Measurements from ENCODE around the gene OR52W1.

Gene OR52W1, protein sequence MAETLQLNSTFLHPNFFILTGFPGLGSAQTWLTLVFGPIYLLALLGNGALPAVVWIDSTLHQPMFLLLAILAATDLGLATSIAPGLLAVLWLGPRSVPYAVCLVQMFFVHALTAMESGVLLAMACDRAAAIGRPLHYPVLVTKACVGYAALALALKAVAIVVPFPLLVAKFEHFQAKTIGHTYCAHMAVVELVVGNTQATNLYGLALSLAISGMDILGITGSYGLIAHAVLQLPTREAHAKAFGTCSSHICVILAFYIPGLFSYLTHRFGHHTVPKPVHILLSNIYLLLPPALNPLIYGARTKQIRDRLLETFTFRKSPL

DNA sequence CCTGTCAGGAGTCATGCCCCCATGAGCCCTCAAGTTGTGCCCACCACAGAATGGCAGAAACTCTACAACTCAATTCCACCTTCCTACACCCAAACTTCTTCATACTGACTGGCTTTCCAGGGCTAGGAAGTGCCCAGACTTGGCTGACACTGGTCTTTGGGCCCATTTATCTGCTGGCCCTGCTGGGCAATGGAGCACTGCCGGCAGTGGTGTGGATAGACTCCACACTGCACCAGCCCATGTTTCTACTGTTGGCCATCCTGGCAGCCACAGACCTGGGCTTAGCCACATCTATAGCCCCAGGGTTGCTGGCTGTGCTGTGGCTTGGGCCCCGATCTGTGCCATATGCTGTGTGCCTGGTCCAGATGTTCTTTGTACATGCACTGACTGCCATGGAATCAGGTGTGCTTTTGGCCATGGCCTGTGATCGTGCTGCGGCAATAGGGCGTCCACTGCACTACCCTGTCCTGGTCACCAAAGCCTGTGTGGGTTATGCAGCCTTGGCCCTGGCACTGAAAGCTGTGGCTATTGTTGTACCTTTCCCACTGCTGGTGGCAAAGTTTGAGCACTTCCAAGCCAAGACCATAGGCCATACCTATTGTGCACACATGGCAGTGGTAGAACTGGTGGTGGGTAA is at the start of gene OR52W1:
Gene OR52W1, plus strand, starts transcription at position 51 of the 637 bp plus-strand sequence. Its CDS starts 0 bp downstream, at position 51.
- DNase-seq, result no peak

DNA sequence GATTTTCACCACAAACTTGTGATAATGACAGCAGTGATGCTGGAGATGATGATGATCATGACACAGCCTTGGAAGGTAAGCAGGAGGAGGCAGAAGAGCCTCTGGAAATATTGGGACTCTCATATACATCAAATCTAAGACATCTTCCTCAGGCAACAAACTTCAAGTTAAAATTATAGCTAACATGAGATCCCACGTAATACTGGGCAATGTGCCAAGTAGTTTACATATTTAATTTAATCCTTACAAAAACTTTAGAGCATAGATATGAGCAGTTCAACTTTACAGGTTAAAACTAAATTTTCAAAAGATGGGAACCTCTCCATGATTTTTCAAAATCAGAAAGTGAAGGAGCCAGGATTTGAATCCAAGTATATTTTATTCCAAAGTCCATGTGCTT is 47.9 kb upstream of the OR52W1 start:
- no peak for DNase-seq

DNA sequence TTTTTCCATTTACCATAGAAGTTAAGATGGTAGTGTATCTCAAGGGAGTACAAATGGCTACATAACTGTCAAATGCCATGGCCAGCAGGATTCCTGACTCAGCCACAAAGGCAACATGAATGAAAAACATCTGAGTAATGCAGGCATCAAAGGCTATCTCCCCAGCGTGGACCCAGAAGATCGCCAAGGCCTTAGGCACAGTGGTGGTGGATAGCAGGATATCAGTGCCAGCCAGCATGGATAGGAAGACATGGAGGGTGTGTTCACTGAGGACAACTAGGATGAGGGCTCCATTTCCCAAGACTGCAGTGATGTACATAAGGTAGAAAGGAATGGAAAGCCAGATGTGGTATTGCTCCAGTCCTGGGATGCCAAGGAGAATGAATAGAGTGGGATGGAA is 46.9 kb upstream of the OR52W1 start:
- no peak for DNase-seq

DNA sequence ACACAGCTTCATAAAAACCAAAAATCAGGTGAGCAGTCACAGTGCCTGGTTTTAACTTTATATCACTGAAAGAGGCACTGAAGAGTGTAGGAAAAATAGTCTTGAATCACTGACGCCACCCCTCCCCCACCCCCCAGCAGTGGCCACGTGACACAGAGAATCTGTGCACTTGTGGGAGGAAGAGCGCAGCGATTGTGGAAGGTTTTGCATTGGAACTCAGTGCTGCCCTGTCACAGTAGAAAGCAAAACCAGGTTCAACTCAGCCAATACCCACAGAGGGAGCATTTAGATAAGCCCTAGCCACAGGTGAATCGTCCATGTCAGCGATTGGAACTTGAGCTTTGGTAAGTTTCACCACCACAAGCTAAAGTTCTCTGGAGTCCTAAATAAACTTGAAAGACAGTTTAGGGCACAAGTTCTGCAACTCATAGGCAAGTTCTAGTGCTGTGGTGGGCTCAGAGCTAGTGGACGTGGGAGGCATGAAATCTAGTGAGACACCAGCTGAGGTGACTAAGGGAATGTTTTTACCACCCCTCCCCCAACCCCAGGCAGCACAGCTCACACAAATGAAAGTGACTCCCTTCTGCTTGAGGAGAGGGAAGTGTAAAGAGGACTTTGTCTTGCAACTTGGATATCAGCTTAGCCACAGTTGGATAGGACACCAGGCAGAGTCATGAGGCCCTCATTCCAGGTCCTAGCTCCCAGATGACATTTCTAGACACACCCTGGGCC is 42.2 kb upstream of the OR52W1 start:
- no peak for DNase-seq

DNA sequence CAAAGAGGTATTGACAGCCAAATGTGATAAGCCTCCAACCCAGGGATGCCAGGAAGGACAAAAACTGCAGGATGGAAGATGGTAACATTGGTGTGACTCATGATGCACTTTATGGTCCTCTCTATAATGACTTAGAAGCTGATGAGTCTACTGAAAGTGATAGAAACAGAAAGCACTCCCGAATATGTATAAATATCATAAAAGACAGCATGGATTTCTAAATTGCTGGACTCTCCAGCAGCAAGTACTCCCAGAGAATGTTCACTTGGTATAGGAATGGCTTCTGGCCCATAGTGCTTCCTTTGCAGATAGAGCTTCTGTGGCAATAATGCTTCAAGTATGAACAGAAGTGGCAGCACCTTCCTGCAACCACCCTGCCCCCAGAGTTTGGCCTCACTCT is 28.8 kb upstream of the OR52W1 start, which contains the start of gene OR52B2:
Gene OR52B2, minus strand, starts transcription at position 101 of the 400 bp plus-strand sequence. Its CDS starts 0 bp downstream, at position 101.
- DNase-seq, result no peak

DNA sequence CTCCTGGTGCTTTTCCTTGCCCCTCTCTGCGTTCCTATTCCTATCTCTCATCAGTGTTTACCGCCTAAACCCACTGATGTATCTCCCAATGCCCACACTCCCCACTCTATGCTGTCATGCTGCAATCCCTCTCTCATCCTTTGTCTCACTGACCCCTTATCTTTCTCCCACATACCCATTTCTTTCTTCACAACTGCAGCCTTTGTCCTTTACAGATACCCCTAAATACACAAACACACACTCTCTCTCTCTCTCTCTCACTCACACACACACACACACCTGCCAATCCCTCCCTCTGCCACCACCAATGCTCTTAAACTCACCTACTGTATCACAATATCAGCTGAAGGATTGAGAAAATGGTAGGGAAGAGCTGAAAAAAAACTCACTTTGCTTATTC is 23.6 kb upstream of the OR52W1 start:
- DNase-seq, result no peak

DNA sequence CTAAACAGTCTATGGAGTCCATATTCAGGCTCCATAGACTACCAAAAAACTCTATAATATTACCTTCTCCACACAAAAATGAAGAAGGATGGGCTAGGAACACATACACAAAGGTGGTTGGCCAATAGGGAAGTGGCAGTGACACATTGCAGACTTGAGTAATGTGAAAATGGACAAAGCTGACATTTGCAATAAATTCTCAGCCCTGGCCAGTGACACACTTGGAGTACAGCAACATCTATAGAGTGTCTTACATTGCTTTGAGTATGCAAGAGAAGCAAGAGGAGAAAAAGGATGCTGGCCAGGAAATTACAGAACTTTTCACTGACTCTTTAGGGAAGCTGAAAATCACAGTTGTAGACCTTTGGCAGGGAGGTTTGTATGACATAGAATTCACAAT is 7.3 kb upstream of the OR52W1 start:
- no peak for DNase-seq

DNA sequence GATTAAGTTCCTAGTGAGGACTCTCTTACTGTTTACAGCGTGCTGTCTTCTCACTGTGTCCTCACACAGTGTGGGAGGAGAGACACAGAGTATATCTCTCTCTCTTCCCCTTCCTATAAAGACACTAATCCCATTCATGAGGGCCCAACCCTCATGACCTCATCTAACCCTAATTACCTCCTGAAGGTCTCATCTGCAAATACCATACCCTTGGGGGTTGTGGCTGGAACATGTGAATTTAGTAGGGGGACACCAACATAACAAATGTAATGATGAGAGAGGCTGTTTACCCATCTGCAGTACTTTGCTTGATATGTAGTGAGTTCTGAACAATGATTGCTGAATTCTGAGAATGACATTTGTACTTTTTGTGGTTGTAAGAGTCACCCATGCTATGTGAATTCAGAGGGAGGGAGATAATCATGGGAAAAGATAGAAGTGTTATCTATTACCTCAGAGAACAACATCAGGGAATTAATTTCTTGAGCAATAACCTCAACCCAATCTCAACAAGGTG is 4.9 kb upstream of the OR52W1 start:
- no peak for DNase-seq

DNA sequence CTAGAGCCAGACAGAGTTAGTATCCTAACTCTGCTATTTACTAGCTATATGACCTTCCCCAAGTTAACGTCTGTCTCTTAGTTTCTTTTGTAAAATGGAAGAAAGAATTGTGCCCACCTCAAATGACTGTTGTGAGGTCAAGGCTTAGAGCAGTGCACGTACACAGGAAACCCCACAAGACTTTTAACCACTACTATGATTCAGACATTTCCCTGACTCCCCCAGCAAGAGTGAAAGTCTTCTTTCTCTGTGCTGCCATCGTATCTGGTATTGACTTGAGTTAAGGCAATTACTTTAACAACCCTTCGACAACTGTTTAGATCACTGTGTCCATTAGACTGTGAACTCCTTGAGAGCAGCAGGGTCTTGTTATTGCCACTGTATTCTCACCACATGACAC is 2.6 kb upstream of the OR52W1 start:
- no peak for DNase-seq

DNA sequence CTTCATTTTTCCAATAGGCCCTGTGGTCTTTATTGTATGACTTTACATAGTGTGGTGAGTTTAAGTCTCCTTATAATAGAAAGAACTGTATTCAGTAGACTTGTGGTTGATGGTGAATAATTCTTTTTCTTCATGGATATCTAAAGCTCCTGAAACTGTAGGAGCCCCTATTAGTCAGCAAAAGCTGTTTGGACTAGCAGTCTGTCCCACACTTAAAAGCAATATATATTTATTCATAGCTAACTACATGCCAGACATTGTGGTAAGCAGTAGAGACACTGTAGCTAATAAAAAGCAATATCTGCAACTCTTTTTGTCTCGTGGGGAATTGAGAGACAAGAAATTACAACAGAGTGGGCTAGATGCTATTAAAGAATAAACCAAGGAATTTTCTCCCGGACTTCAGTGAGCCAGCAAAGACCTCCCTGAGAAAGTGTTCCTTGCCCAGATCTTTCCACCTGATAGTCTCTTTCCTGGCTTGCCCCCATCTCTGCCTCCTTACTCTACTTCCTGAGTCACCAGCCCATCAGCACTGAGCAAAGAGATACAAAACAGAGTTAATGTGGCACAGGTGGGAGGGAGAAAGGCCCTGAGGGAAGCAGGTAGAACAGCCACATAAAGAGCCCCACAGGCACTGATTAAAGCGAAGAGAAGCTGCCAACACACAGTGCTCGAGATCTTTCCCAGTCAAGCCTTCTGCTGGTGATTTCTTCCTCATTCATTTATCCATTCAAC is 1.4 kb upstream of the OR52W1 start:
- DNase-seq, result no peak

DNA sequence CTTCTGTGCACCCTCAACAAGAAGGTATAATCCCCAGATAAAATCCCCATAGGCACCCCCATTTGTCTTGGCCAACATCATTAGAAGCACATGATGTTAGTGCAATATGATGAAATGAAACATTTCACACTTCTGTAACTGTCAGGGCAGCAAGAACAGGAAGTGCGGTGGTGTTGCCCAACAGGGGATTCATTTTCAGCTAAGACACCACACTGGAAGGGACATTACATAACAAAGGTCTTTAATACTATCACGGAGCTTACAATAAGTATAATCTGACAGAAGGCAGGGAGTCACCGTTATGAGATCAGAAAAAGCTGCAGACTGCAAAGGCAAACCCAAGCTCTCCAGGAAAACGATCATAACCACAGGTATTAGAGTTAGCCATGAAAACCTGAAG is 2.0 kb downstream of the OR52W1 start:
- DNase-seq, result no peak

DNA sequence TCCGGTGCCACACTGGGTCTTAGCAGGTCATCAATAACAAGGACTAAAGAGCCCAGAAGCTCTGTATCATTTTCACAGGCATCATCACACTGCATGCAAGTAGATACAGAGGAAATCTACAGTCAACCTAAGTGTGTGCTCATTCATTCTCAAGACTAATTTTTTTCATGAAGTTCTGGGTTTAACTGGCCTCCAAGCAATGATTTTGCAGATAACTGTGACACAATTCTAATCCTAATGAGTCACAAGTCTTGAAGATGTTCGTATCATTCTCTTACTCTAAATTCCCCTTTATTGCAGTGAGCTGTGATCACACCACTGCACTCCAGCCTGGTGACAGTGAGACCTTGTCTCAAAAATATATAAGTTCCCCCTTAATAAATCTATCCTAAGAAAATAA is 2.5 kb downstream of the OR52W1 start:
- DNase-seq, result no peak

DNA sequence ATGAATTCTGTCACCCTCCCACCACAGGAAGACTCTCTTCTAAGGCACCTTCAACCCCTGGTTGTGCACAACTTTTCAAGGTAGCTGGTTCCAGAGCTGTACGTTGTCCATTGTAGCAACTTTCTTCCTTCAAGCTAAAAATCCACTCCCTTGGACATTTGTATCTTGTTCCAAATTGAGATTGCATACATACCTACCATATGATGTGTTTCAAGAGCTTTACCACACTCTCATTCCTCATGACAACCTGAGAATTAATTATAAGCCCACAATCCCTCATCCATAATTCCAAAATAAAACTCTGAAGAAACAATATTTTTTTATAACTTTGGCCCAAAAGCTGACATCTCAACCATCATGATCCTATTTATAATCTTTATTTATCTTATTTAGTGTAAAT is 3.0 kb downstream of the OR52W1 start:
- DNase-seq, result no peak

DNA sequence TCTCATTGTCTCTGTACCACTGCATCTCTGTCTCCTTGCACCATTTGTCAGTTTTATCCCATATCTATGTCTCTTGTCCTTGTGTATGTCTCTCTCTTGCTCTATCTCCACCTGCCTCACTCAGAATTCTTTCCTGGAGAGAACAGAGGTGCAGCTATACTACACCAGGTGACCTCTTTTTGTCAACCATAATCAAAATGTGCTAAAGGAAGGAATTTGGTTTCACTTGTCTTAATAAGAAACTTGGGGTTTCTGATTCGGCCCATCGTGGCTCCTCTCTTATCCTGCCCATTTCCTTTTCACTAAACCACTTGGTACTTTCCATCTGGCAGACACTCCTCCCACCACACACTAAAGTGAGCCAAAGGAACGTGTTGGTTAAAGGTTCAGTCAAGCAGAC is 4.3 kb downstream of the OR52W1 start:
- DNase-seq, result no peak

DNA sequence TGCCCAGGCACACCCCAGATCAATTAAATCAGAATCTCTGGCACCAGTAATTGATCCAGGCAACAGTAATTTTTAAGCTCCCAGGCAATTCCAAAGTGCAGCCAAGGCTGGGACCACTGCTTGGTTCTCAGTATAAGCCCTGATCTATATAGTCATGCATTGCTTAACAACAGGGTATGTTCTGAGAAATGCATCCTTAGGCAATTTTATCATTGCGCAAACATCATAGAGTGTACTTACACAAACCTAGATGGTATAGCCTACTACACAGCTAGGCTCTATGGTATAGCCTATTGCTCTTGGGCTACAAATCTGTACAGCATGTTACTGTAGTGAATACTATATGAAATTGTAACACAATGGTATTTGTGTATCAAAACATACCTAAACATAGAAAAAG is 5.7 kb downstream of the OR52W1 start:
- DNase-seq, result no peak

DNA sequence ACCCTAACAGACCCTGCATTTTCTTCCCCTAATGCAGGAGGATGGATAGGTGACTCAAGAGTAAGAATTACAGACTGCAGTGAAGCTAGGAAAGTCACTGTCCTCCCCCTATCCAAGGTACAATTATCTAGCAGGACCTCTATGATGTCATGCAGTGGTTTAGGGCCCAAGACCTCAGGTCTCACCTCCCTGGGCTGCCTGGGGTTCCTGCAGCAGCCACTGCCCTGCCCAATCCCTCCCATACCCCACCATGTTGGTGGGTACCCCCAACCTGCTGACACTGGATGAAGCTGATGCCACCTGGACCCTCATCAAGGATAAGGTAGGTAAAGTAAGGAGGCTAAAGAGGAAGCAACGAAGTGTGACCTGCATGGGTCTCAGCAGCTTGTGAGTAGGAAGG is 6.3 kb downstream of the OR52W1 start, which contains the start of gene C11orf42:
Gene C11orf42, plus strand, starts transcription at position 192 of the 400 bp plus-strand sequence. Its CDS starts 59 bp downstream, at position 251.
- DNase-seq, result no peak

DNA sequence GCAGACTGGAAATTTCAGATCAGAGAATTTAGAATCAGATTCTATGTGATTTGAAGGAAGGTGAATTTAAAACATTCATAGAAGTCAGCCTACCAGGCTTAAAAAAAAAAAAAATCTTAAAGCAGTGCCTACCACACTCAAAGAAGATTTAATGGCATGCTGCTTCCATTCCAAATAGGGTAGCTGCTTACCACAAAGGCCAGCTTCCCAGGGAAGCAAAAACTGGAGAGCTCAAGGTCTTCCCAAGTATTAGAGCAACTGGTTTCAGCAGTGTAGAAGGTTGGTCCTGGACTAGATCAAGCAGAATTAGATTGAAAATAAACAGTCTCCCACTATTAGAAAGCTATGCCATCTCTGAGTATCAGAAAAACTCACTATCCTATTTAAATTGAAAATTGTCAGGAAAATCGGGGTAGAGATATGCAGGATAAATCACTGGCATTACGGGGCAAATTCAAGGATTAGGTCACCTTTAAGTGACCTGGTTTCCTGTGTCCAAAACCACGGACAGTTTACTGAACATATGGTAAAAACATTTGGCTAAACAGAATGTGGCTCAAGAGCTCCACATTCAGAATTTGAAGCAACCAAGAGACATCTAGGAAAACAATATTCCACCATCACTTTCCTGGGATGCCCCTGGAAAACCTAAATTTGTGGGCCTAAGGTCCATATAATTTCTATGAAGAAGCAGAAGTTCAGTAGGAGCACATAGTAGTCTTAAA is 7.6 kb downstream of the OR52W1 start:
- no peak for DNase-seq

DNA sequence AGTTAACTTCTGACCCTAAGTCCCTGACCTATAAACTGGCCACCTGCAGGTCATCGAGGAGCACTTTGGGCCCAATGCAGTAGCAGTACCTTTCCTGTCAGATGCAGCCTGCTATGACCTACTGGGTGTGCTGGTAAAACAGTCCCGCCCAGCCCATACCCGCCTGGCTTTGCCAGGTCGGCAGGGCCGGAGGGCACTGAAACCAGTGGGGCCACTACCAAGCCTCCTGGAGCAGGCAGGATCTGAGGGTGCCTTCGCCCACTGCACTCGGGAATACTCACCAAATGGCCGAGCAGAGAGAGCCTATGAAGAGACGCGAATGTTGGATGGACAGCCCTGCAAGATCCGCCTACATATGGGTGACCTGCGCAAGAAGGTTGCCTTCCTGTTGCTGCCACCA is 10.8 kb downstream of the OR52W1 start:
- no peak for DNase-seq

DNA sequence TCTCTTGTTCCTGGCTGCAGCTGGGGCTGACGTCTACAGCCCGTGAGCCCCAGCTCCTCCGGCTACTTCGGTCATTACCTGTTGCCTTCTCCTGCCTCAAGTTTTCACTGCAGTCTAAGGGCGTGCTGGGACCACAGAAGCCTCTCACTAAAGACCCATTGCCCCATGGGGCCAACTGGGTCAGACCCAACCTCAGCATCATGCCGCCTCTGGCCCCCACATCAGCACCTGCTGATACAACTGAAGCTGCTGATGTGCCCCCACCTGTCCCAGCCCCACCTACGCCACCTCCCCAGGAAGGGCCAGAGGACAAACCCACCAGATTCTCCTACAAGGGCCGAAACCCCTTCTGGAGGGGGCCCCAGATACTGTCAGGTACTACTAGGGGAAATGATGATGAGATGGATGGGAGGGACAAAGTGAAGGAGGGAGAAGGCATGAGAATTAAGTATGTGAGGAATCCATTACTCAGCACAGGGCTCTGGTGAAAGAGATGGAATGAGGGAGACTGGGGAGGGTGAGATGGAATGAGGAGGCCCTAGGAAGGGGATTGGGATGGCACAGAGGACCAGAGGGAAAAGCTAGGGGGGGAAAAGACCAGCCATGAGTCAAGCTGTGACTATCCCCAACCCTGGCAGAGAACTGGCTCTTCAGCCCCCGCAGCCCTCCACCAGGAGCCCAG is 11.4 kb downstream of the OR52W1 start:
- DNase-seq, result no peak

DNA sequence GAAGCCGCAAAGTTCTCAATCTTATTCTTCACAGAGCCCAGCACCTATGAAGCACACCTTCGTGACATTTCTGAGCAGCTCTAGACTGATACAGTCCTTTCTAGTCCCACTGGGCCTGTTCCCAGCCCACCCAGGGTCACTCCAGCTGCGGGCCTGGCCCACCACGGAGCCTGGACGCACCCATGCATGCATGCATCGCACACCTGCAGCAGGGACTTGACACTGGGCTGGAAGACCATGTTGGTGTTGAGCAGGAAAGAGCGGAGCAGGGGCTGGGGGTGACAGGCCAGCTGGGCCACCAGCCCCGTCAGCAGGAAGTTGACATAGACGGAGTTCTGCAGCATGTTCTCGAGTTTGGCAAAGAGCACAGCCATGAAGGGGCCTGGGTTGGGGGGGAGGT is 15.5 kb downstream of the OR52W1 start:
- DNase-seq, result no peak

DNA sequence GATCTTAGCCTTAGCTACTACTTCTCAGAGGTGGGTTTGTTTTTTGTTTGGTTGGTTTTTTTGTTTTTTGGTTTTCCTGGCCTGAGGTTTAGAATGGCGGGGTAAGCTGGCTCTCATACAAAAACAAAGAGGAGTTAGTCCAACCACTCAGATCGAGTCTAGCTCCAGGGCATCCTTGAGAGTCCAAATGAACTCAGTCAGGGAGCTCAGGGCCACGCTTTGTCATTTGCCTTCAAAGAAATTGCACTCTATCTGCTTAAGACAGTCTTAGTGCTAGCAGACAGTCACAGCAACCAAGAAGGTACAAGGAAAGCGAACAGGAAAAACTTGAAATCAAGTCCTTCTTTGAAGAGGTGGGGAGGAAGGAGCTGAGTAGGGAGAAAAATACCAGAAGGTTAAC is 17.5 kb downstream of the OR52W1 start:
- no peak for DNase-seq

DNA sequence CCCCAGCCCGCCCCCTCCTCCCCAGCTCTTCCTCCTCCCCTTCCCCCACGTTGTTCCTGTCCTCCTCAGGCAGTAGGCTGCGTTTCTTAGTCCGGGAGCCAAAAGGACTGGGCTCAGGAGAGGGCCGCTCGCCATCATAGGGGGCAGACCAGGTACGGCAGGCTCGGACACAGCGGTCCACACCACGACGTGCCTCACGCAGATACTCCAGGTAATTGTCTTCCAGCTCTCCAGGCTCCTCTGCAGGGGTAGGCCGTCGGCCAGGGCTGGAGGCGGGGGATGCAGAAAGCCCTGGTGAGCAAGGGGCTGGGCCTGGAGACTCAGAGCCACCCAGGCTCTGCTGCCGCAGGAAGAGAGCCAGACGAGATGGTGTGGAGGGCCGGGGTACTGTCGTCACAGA is 18.7 kb downstream of the OR52W1 start:
- no peak for DNase-seq

All from activated effector memory CD4-positive, alpha-beta T cell treated with anti-CD3 and anti-CD28 coated beads, Interleukin-2, amount 50 U/mL, for 16 hours (primary cell).